GM18511 (cell line): ENCODE data around the gene IFT74.

Experiments used
- ATAC-seq: cut with Tn5 transposase; IDR thresholded peaks from one replicate; pipeline ENCODE4 v1.9.1; 2021; ENCODE audit warnings: mild to moderate bottlenecking, moderate library complexity; ENCODE audit not compliant: unreplicated experiment

The IFT74 gene

GRCh38 chr9:26973989-26974388 is 17.8 kb downstream of the IFT74 start:
- no peak for ATAC-seq

- no peak for ATAC-seq
These were observed 18.7 kb downstream of the IFT74 start for GRCh38 chr9:26974927-26975326.

GRCh38 chr9:26975728-26976707 is 19.8 kb downstream of the IFT74 start:
- ATAC-seq = no peak

- peak; percentile 73 for ATAC-seq
These were observed 27.1 kb downstream of the IFT74 start for GRCh38 chr9:26983340-26983739.

- ATAC-seq = no peak
These were observed 39.6 kb downstream of the IFT74 start for GRCh38 chr9:26995810-26996209.

GRCh38 chr9:27003426-27004077 is 47.3 kb downstream of the IFT74 start:
- peak; percentile 56 for ATAC-seq

- ATAC-seq = no peak
These were observed 49.3 kb downstream of the IFT74 start, which contains the start of gene LRRC19 for GRCh38 chr9:27005491-27005890. TSS of gene LRRC19 (minus strand) at chr9:27005672. CDS start at chr9:26999694, 5,978 bp downstream.

- no peak for ATAC-seq
These were observed 63.4 kb downstream of the IFT74 start for GRCh38 chr9:27019589-27019988.

GRCh38 chr9:27022920-27023319 is 66.7 kb downstream of the IFT74 start:
- ATAC-seq = no peak

GRCh38 chr9:27029186-27029585 is 73.0 kb downstream of the IFT74 start:
- no peak for ATAC-seq

GRCh38 chr9:27033815-27034403 is 77.7 kb downstream of the IFT74 start:
- ATAC-seq = peak; percentile 92

GRCh38 chr9:27037499-27037898 is 81.3 kb downstream of the IFT74 start:
- no peak for ATAC-seq

- no peak for ATAC-seq
These were observed 85.5 kb downstream of the IFT74 start for GRCh38 chr9:27041746-27042145.

GRCh38 chr9:27042476-27042875 is 86.3 kb downstream of the IFT74 start:
- ATAC-seq = no peak

- ATAC-seq = no peak
These were observed 87.0 kb downstream of the IFT74 start for GRCh38 chr9:27043176-27043575.

GRCh38 chr9:27047136-27047535 is 90.9 kb downstream of the IFT74 start:
- ATAC-seq = no peak

- no peak for ATAC-seq
These were observed 97.3 kb downstream of the IFT74 start for GRCh38 chr9:27053369-27054022.

- ATAC-seq = no peak
These were observed 97.9 kb downstream of the IFT74 start for GRCh38 chr9:27054125-27054524.

GRCh38 chr9:27054841-27055240 is 98.6 kb downstream of the IFT74 start:
- ATAC-seq = no peak

- no peak for ATAC-seq
These were observed 103.2 kb downstream of the IFT74 start for GRCh38 chr9:27059412-27059811.

- ATAC-seq = no peak
These were observed 103.7 kb downstream of the IFT74 start for GRCh38 chr9:27059907-27060306.
